ENCODE data around the gene TTC39C. TPM values are rescaled to one million over a fixed set of nuclear protein-coding genes. Genes with fewer than 3 reads are reported as not detected.
A peak's percentile ranks its signal among the peaks of the same experiment; 100 is the strongest.

TTC39C gene
- total and polyA plus RNA-seq, 12 donors = 3.5 to 8.1 (median 5.2) TPM

DNA sequence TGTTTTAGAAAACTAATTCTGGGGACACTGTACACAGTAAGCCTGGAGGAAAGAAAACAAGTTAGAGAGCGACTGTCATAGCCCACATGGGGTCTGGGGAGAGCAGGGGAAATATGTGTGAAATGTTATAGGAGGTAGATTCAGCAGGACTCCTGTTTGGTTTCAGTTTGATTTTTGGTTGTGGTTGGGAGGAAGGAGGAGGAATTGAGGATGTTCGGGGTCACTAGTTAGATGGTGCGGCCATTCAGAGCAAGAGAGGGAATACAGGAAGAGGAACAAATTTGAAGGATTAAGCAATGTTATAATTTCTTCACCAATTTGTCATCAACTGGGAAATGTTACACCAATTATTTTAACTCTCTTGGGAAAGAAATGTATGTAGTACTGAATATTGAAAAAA lies 25.1 kb downstream of the TTC39C start:
- H3K4me3 ChIP-seq = no peak overlapping the region
- no peak for TF ChIP-seq CTCF (IDR thresholded peaks at IDR 0.05)
- H3K4me1 ChIP-seq = peaks cover 0 to 34% (median 0%) of the 10 kb centered on the region in 9 donors
- ATAC-seq (peak in 1 of 8 donors; percentile 37), DNase-seq (no peak)
- peak overlapping the region in 1 of 10 donors; percentile 32 for H3K27ac ChIP-seq
- no peaks in the 10 kb centered on the region for H3K36me3 ChIP-seq
- no peaks in the 10 kb centered on the region for H3K9me3 ChIP-seq
- no peaks in the 10 kb centered on the region for H3K27me3 ChIP-seq
- WGBS, 2 donors = 92 to 99% methylated on average over 3 of the region's 3 CpGs
- intact Hi-C loops (cut with DNase I) = no loop called here

GRCh38 chr18:24041691-24042090 lies 27.1 kb downstream of the TTC39C start:
- Histone ChIP-seq H3K9me3 (no peaks in the 10 kb centered on the region), H3K36me3 (no peaks in the 10 kb centered on the region), H3K27me3 (no peaks in the 10 kb centered on the region), H3K4me3 (no peak overlapping the region), H3K27ac (no peak overlapping the region), H3K4me1 (peaks cover 0 to 34% (median 0%) of the 10 kb centered on the region in 9 donors)
- TF ChIP-seq CTCF (IDR thresholded peaks at IDR 0.05) = no peak
- intact Hi-C loops (cut with DNase I) = no loop called here
- ATAC-seq = no peak
- WGBS, 2 donors = 88 to 94% methylated on average over 4 of the region's 4 CpGs
- no peak for DNase-seq

- Histone ChIP-seq H3K27me3 (no peaks in the 10 kb centered on the region), H3K4me3 (no peak overlapping the region), H3K9me3 (no peaks in the 10 kb centered on the region), H3K27ac (no peak overlapping the region), H3K36me3 (no peaks in the 10 kb centered on the region), H3K4me1 (peaks cover 0 to 34% (median 0%) of the 10 kb centered on the region in 9 donors)
- intact Hi-C loops (cut with DNase I) = no loop called here
- ATAC-seq (no peak), DNase-seq (no peak)
- WGBS, 2 donors = 87 to 92% methylated on average over 6 of the region's 6 CpGs
- TF ChIP-seq CTCF (IDR thresholded peaks at IDR 0.05) = no peak
Observed at GRCh38 chr18:24043403-24043802, 28.8 kb downstream of the TTC39C start.

GRCh38 chr18:24048261-24048660 lies 33.7 kb downstream of the TTC39C start:
- H3K9me3 ChIP-seq = no peaks in the 10 kb centered on the region
- no peak for ATAC-seq
- H3K27ac ChIP-seq = no peak overlapping the region
- H3K4me3 ChIP-seq = no peak overlapping the region
- 98 to 100% methylated on average over 1 of the region's 1 CpG for WGBS, 2 donors
- TF ChIP-seq CTCF (IDR thresholded peaks at IDR 0.05) = no peak
- peaks cover 0 to 8% (median 0%) of the 10 kb centered on the region in 9 donors for H3K4me1 ChIP-seq
- no peaks in the 10 kb centered on the region for H3K27me3 ChIP-seq
- DNase-seq = no peak
- no peaks in the 10 kb centered on the region for H3K36me3 ChIP-seq
- intact Hi-C loops (cut with DNase I) = no loop called here

All from heart right ventricle (tissue), 16 donors.